K562 (cell line): Measurements from ENCODE around the gene REG3A. TPM values are rescaled to one million over a fixed set of nuclear protein-coding genes. Genes with fewer than 3 reads are reported as not detected.

Source experiments
- ATAC-seq: fragments of 200-7000 bp; cut with Tn5 transposase; 3 replicates; pipeline ENCODE4 v1.9.1; 2020; ENCODE audit warnings: moderate library complexity
- BruUV-seq: library from RNA; stranded (reverse); fragments of 400-500 nt; replicated peaks from 2 replicates; lab custom pipeline; 2021; lab: Mats Ljungman, UMichigan
- CTCF ChIA-PET: fragments of 300-600 bp; formaldehyde crosslinking; extraction: SDS; loops from one replicate; lab custom pipeline; 2021; ENCODE audit warnings: low intra/inter-chr PET ratio; lab: Yijun Ruan, JAX
- POLR2A ChIA-PET: fragments of 300-600, 350-650 bp; sonication (Branson Sonifier 250); formaldehyde crosslinking; extraction: SDS; loops from one replicate; lab custom pipeline; 2021; ENCODE audit warnings: antibody characterized with exemption, inconsistent platforms; lab: Yijun Ruan, JAX
- DNase-seq, 4 experiments: peaks; one replicate each; pipeline versions ENCODE4 v3.0.0 to v3.0.0-alpha.2; 2011 to 2018; ENCODE audit warnings: low spot score in 3 of 4, mixed read lengths in 3 of 4; ENCODE audit errors: extremely low read depth in 1 of 4
- FAIRE-seq: peaks from 2 replicates; lab custom pipeline; 2011; peaks lifted over from hg19 to GRCh38; lab: Jason Lieb, UNC
- H2AFZ ChIP-seq: 2 replicates; pipeline ENCODE4 v1.6.0; 2011; ENCODE audit warnings: low read depth, low read length, control low read depth, inconsistent platforms
- H3K27ac ChIP-seq: fragments of 200-600 bp; 3 replicates; pipeline ENCODE4 v1.8.0; 2011; ENCODE audit warnings: low read depth, mild to moderate bottlenecking, control low read depth, inconsistent platforms, low read length, moderate library complexity, mixed read lengths; ENCODE audit errors: extremely low read depth
- H3K27me3 ChIP-seq, 2 experiments: fragments of 300-600 bp in 1 of 2; 2 replicates in 1 of 2; 3 replicates in 1 of 2; pipeline versions ENCODE4 v1.6.0 to v1.8.0; 2011; ENCODE audit warnings: inconsistent platforms in 2 of 2, low read length in 2 of 2, mild to moderate bottlenecking in 1 of 2, mixed read lengths in 1 of 2, moderate library complexity in 1 of 2; ENCODE audit not compliant: control insufficient read depth in 2 of 2, insufficient read depth in 2 of 2
- H3K36me3 ChIP-seq: fragments of 300-600 bp; 3 replicates; pipeline ENCODE4 v1.8.0; 2011; ENCODE audit warnings: mild to moderate bottlenecking, low read length, inconsistent platforms; ENCODE audit not compliant: control insufficient read depth, insufficient read depth
- H3K4me1 ChIP-seq, 2 experiments: fragments of 200-600 bp in 1 of 2; replicated peaks in 1 of 2; 2 replicates in 1 of 2; 3 replicates in 1 of 2; pipeline versions ENCODE4 v1.5.1 to v1.8.0; 2011; ENCODE audit warnings: inconsistent platforms in 2 of 2, low read length in 2 of 2, mild to moderate bottlenecking in 1 of 2, mixed read lengths in 1 of 2, moderate library complexity in 1 of 2; ENCODE audit not compliant: control insufficient read depth in 2 of 2, insufficient read depth in 2 of 2
- H3K4me2 ChIP-seq: 2 replicates; pipeline ENCODE4 v1.6.1; 2011; ENCODE audit warnings: low read length, control low read depth, inconsistent platforms, mixed read lengths; ENCODE audit not compliant: insufficient read depth
- H3K4me3 ChIP-seq: fragments of 200-600 bp; sonication (generic), shearing (Covaris generic); 2 replicates; pipeline ENCODE4 v1.5.1; 2016; ENCODE audit warnings: control low read depth, inconsistent platforms
- H3K79me2 ChIP-seq: fragments of 200-600 bp; 3 replicates; pipeline ENCODE4 v1.8.0; 2011; ENCODE audit warnings: low read length, inconsistent platforms; ENCODE audit not compliant: control insufficient read depth, insufficient read depth
- H3K9ac ChIP-seq, 2 experiments: 2 replicates each; pipeline versions ENCODE4 v1.6.0 to v1.6.1; 2011; ENCODE audit warnings: low read depth in 2 of 2, low read length in 2 of 2, control low read depth in 1 of 2, inconsistent platforms in 1 of 2, mild to moderate bottlenecking in 1 of 2, mixed read lengths in 1 of 2; ENCODE audit not compliant: insufficient read depth in 1 of 2
- H3K9me1 ChIP-seq: one replicate; pipeline ENCODE4 v1.6.0; 2011; ENCODE audit warnings: inconsistent platforms, mild to moderate bottlenecking, low read length, moderate library complexity; ENCODE audit not compliant: control insufficient read depth, insufficient read depth
- H3K9me3 ChIP-seq: replicated peaks from 2 replicates; pipeline ENCODE4 v1.5.1; 2011; ENCODE audit warnings: low read depth, low read length, inconsistent platforms; ENCODE audit not compliant: control insufficient read depth, insufficient read depth
- H4K20me1 ChIP-seq: replicated peaks from 2 replicates; pipeline ENCODE4 v1.6.1; 2011; ENCODE audit warnings: low read length, inconsistent platforms, mixed read lengths; ENCODE audit not compliant: control insufficient read depth, insufficient read depth
- AFF4 ChIP-seq: sonication (generic); formaldehyde crosslinking; IDR thresholded peaks from 2 replicates; pipeline ENCODE4 v1.8.0; 2023; ENCODE audit warnings: mild to moderate bottlenecking, missing genetic modification reagents
- ATF1 ChIP-seq, 2 experiments: fragments of 450-650 bp in 1 of 2; IDR thresholded peaks; 2 replicates each; pipeline ENCODE4 v1.6.1; 2016; ENCODE audit warnings: missing compliant biosample characterization in 1 of 2, missing genetic modification characterization in 1 of 2
- BCL6 ChIP-seq: fragments of 250-450 bp; sonication (Bioruptor Pico); IDR thresholded peaks from 2 replicates; pipeline ENCODE4 v1.4.0; 2020
- CBX2 ChIP-seq: fragments of 200-600 bp; sonication (generic); IDR thresholded peaks from one replicate; pipeline ENCODE4 v1.6.1; 2012; ENCODE audit warnings: mild to moderate bottlenecking, low read length, inconsistent platforms; ENCODE audit not compliant: insufficient read depth, poor library complexity, severe bottlenecking
- HCFC1 ChIP-seq: IDR thresholded peaks from 2 replicates; pipeline ENCODE4 v1.6.1; 2012; ENCODE audit warnings: low read depth, low read length, improper control_type of control experiment
- RAD21 ChIP-seq, 2 experiments: fragments of 250-450 bp in 1 of 2; fragments of 450-650 bp in 1 of 2; sonication (Bioruptor Pico) in 1 of 2; formaldehyde crosslinking in 1 of 2; IDR thresholded peaks in 1 of 2; conservative IDR thresholded peaks in 1 of 2; 2 replicates each; pipeline versions ENCODE4 v1.4.0 to v1.8.0; 2020 to 2022; ENCODE audit warnings: mild to moderate bottlenecking in 2 of 2, moderate library complexity in 1 of 2
- RBM17 ChIP-seq: fragments of 200-400 bp; formaldehyde crosslinking; IDR thresholded peaks from 2 replicates; pipeline ENCODE4 v1.6.1; 2017; ENCODE audit warnings: low read depth, mild to moderate bottlenecking, low read length, borderline replicate concordance
- ZFP91 ChIP-seq: sonication (generic); formaldehyde crosslinking; IDR thresholded peaks from 2 replicates; pipeline ENCODE4 v1.8.0; 2022; ENCODE audit warnings: mild to moderate bottlenecking, missing genetic modification reagents
- ZNF512 ChIP-seq: IDR thresholded peaks from 2 replicates; pipeline ENCODE4 v1.6.1; 2016; ENCODE audit warnings: missing genetic modification characterization, missing compliant biosample characterization
- ZNF583 ChIP-seq: fragments of 250-450 bp; sonication (Bioruptor Pico); IDR thresholded peaks from 2 replicates; pipeline ENCODE4 v1.4.0; 2020
- ZNF785 ChIP-seq: fragments of 250-450 bp; sonication (Bioruptor Pico); IDR thresholded peaks from 2 replicates; pipeline ENCODE4 v1.4.0; 2020; ENCODE audit warnings: mild to moderate bottlenecking
- WGBS: fragments of 100-300 bp; shearing (Covaris generic); methylation state at CpG from one replicate; pipeline ENCODE4 v1.1.6; 2016; ENCODE audit warnings: low coverage, mixed read lengths; ENCODE audit not compliant: insufficient coverage; ENCODE audit errors: missing lambda C conversion rate; 5-methylcytosine and 5-hydroxymethylcytosine counted together
- in situ Hi-C: fragments of 300-500 bp; cut with MboI; formaldehyde crosslinking; loops from 4 replicates; pipeline ENCODE4 v1.15.0; 2018; ENCODE audit warnings: inconsistent platforms, mixed read lengths
- intact Hi-C: fragments of 100-400 bp; cut with micrococcal nuclease; formaldehyde crosslinking; loops from 2 replicates; pipeline ENCODE4 v1.14.2; 2022
- polyA plus RNA-seq, 8 experiments: library from polyadenylated mRNA; depleted of rRNA in 4 of 8; stranded (reverse) in 5 of 8; unstranded in 3 of 8; fragments of >200 nt; fragmentation: Nextera tagmentation in 2 of 8; fragmentation: Illumina TruSeq in 1 of 8; extraction: Ambion mirVana in 2 of 8; extraction: Trizol in 1 of 8; gene quantifications; 2 replicates each; pipeline versions ENCODE4 v1.2.1 to v1.2.3, GENCODE V29; 2011 to 2014; ENCODE audit warnings: inconsistent platforms in 1 of 8, missing spikeins in 1 of 8
- total RNA-seq, 7 experiments: library from RNA; depleted of rRNA in 6 of 7; stranded (reverse); fragments of >200 nt in 6 of 7; fragmentation: Illumina TruSeq in 2 of 7; extraction: Trizol in 2 of 7; gene quantifications; 2 replicates each; pipeline versions ENCODE4 v1.2.1 to v1.2.3, GENCODE V29; 2011 to 2021; ENCODE audit warnings: low replicate concordance in 1 of 7
- TF ChIP-seq, protein P1 (sequence below): fragments of 450-650 bp; conservative IDR thresholded peaks from 2 replicates; pipeline ENCODE4 v1.6.1; 2016; ENCODE audit warnings: missing genetic modification characterization, low read depth, mild to moderate bottlenecking, missing compliant biosample characterization, moderate library complexity

The REG3A gene
- total and polyA plus RNA-seq, 9 of the 15 experiments (the other 6 are each of a cell fraction or from before 2014, with no cell fraction given): not detected

DNA sequence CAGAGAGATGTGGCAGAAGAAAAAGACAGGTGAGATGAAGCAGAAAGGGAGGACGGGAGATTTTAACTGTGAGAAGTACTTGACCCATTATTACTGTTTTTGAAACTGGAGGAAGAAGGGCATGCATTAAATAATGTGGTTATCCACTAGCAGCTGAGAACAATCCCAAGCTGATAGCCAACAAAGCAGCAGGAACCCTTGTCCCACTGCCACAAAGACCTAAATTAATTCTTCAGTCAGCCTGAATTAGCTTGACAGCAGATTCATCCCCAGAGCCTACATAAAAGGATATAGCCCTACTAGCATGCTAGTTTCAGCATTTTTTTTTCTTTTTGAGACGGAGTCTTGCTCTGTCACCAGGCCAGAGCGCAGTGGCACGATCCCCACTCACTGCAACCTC, 19.5 kb upstream of the REG3A start:
- no peaks in the 10 kb centered on the region for H3K27me3 ChIP-seq
- no peak overlapping the region for H3K9ac ChIP-seq
- no peak overlapping the region for H3K27ac ChIP-seq
- in situ Hi-C loops (no loop called here), intact Hi-C loops (no loop called here)
- H4K20me1 ChIP-seq: no peaks in the 10 kb centered on the region
- no peaks in the 10 kb centered on the region for H3K9me1 ChIP-seq
- no peaks in the 10 kb centered on the region for H3K36me3 ChIP-seq
- TF ChIP-seq BCL6 (CRISPR knock-in tag): no peak
- TF ChIP-seq CBX2: no peak
- no peak for TF ChIP-seq RBM17
- TF ChIP-seq, protein P1, sequence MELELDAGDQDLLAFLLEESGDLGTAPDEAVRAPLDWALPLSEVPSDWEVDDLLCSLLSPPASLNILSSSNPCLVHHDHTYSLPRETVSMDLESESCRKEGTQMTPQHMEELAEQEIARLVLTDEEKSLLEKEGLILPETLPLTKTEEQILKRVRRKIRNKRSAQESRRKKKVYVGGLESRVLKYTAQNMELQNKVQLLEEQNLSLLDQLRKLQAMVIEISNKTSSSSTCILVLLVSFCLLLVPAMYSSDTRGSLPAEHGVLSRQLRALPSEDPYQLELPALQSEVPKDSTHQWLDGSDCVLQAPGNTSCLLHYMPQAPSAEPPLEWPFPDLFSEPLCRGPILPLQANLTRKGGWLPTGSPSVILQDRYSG: no peak
- no peak for TF ChIP-seq ATF1 (CRISPR knock-in tag; IDR thresholded peaks at IDR 0.05)
- no peak for TF ChIP-seq ATF1 (tag; IDR thresholded peaks at IDR 0.05)
- TF ChIP-seq ZNF785: no peak
- TF ChIP-seq HCFC1: no peak
- TF ChIP-seq ZNF583 (CRISPR knock-in tag): no peak
- no peak for TF ChIP-seq RAD21 (CRISPR knock-in tag; conservative IDR thresholded peaks at IDR 0.05 in 1 of 2, IDR thresholded peaks at IDR 0.05 in 1 of 2)
- no peak for TF ChIP-seq ZFP91
- TF ChIP-seq ZNF512 (tag): no peak
- no peak for TF ChIP-seq AFF4
- ChIA-PET POLR2A (no interaction called here), CTCF (no interaction called here)
- H3K4me1 ChIP-seq: no peaks in the 10 kb centered on the region
- H3K4me3 ChIP-seq: no peak overlapping the region
- H3K79me2 ChIP-seq: no peaks in the 10 kb centered on the region
- no peak overlapping the region for H2AFZ ChIP-seq
- BruUV-seq: no TSS peak
- WGBS: 0% methylated on average over 4 of the region's 4 CpGs
- no peak overlapping the region for H3K4me2 ChIP-seq
- FAIRE-seq (no peak), ATAC-seq (no peak), DNase-seq (no peak)
- H3K9me3 ChIP-seq: no peaks in the 10 kb centered on the region
